Sigmoid colon (tissue), 4 donors: Measurements from ENCODE around the gene PEAR1.

ENCODE experiments used
- POLR2A ChIP-seq, 2 donors: fragments of 450-650 bp; IDR thresholded peaks; one replicate each; pipeline ENCODE4 v1.6.1; 2016; ENCODE audit warnings: antibody characterized with exemption in 2 of 2, mild to moderate bottlenecking in 2 of 2, moderate library complexity in 2 of 2
- POLR2AphosphoS5 ChIP-seq, 4 donors: sonication (generic); formaldehyde crosslinking; IDR thresholded peaks; one replicate each; pipeline ENCODE4 v1.6.1; 2017; ENCODE audit warnings: antibody characterized with exemption in 4 of 4
- TF ChIP-seq, protein P1 (sequence below), 4 experiments: fragments of 450-650 bp in 3 of 4; fragments of 200-600 bp in 1 of 4; IDR thresholded peaks; one replicate each; pipeline ENCODE4 v1.5.1; 2016 to 2019; ENCODE audit warnings: antibody characterized with exemption in 4 of 4, mild to moderate bottlenecking in 3 of 4, moderate library complexity in 2 of 4

DNA sequence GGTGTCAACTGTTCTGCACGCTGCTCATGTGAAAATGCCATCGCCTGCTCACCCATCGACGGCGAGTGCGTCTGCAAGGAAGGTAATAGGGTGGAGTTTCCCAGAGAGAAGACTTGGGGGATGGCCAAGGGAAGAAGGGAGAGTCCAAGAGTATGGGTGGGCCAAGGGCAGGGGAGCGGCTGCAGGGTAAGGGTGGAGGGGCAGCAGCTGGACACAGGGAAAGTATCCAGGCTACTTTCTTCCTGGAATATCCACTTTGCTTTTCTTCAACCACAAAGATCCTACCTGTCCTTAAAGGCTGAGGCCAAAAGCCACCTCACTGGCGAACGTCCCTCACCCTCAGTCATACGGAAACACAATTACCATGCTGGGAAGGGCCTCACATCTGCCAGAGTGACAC lies 15.4 kb downstream of the PEAR1 start:
- TF ChIP-seq, protein P1, sequence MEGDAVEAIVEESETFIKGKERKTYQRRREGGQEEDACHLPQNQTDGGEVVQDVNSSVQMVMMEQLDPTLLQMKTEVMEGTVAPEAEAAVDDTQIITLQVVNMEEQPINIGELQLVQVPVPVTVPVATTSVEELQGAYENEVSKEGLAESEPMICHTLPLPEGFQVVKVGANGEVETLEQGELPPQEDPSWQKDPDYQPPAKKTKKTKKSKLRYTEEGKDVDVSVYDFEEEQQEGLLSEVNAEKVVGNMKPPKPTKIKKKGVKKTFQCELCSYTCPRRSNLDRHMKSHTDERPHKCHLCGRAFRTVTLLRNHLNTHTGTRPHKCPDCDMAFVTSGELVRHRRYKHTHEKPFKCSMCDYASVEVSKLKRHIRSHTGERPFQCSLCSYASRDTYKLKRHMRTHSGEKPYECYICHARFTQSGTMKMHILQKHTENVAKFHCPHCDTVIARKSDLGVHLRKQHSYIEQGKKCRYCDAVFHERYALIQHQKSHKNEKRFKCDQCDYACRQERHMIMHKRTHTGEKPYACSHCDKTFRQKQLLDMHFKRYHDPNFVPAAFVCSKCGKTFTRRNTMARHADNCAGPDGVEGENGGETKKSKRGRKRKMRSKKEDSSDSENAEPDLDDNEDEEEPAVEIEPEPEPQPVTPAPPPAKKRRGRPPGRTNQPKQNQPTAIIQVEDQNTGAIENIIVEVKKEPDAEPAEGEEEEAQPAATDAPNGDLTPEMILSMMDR (IDR thresholded peaks at IDR 0.05) = no peak
- TF ChIP-seq POLR2A (IDR thresholded peaks at IDR 0.05) = no peak
- TF ChIP-seq POLR2AphosphoS5 (IDR thresholded peaks at IDR 0.05) = no peak
